ENCODE measurements around the gene AGAP1.
"Not testable (repeated sequence)": the region's sequence is repeated elsewhere in the genome, so short reads cannot be mapped to it uniquely, and the experiment has no call there.

AGAP1 gene

GRCh38 chr2:236056141-236056540 lies 562.3 kb downstream of the AGAP1 start:
- no peak for DNase-seq

- no peak for DNase-seq
Measured at GRCh38 chr2:236057375-236057774, 563.5 kb downstream of the AGAP1 start.

- DNase-seq = no peak
Measured at GRCh38 chr2:236061497-236061896, 567.7 kb downstream of the AGAP1 start.

GRCh38 chr2:236061899-236062298 lies 568.1 kb downstream of the AGAP1 start:
- no peak for DNase-seq

- not testable (repeated sequence) for DNase-seq
Measured at GRCh38 chr2:236062806-236063205, 569.0 kb downstream of the AGAP1 start.

GRCh38 chr2:236063994-236064393 lies 570.2 kb downstream of the AGAP1 start:
- DNase-seq = no peak

- DNase-seq = no peak
Measured at GRCh38 chr2:236065314-236066160, 571.7 kb downstream of the AGAP1 start.

- DNase-seq = no peak
Measured at GRCh38 chr2:236070236-236070635, 576.4 kb downstream of the AGAP1 start.

GRCh38 chr2:236073246-236073645 lies 579.4 kb downstream of the AGAP1 start:
- no peak for DNase-seq

GRCh38 chr2:236073867-236074655 lies 580.2 kb downstream of the AGAP1 start:
- no peak for DNase-seq

- DNase-seq = no peak
Measured at GRCh38 chr2:236075802-236076201, 582.0 kb downstream of the AGAP1 start.

GRCh38 chr2:236078297-236079255 lies 584.7 kb downstream of the AGAP1 start:
- no peak for DNase-seq

- DNase-seq = no peak
Measured at GRCh38 chr2:236080412-236080811, 586.6 kb downstream of the AGAP1 start.

GRCh38 chr2:236081171-236081570 lies 587.3 kb downstream of the AGAP1 start:
- DNase-seq = no peak

GRCh38 chr2:236082061-236082460 lies 588.2 kb downstream of the AGAP1 start:
- no peak for DNase-seq

GRCh38 chr2:236083934-236084333 lies 590.1 kb downstream of the AGAP1 start:
- DNase-seq = no peak

GRCh38 chr2:236085211-236085610 lies 591.4 kb downstream of the AGAP1 start:
- no peak for DNase-seq

GRCh38 chr2:236085647-236086046 lies 591.8 kb downstream of the AGAP1 start:
- no peak for DNase-seq

- no peak for DNase-seq
Measured at GRCh38 chr2:236086403-236086970, 592.6 kb downstream of the AGAP1 start.

GRCh38 chr2:236086971-236087465 lies 593.2 kb downstream of the AGAP1 start:
- DNase-seq = no peak

- DNase-seq = no peak
Measured at GRCh38 chr2:236088368-236089057, 594.7 kb downstream of the AGAP1 start.
